GM12801 (cell line): ENCODE data around the gene PGAP3.

Source experiments
- TF ChIP-seq, protein P1 (sequence below): IDR thresholded peaks from one replicate; pipeline ENCODE4 v1.5.1; 2011; ENCODE audit warnings: control low read depth; ENCODE audit not compliant: insufficient read length; ENCODE audit errors: extremely low read depth

PGAP3 gene

DNA sequence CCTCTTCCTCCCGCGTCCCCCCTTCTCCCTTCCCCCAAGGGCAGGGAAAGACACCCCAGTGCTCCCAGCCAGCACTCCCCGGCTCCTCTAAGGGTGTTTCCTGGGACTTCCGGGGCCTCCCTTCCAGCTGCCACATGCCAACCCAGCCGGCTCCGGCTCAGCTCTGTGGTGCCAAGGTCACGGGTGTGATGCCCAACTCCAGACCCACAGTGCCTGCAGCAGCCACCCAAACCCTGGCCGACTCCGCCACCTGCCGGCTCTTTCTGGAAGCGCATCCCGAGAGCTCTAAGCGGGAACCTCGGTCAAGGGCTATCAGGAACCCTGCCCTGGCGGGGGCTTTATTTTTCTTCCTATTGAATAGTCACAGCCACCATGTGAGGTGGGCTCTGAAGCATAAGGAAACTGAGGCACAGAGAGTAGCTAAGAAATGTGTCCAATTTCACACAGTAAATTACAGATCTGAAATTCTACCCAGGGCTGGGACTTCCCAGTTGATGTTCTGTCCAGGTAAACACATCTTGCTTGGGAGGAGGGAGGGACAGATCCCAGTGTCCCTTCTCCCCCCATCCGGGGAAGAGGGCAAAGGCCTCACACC, 64.4 kb downstream of the PGAP3 start:
- TF ChIP-seq, protein P1, sequence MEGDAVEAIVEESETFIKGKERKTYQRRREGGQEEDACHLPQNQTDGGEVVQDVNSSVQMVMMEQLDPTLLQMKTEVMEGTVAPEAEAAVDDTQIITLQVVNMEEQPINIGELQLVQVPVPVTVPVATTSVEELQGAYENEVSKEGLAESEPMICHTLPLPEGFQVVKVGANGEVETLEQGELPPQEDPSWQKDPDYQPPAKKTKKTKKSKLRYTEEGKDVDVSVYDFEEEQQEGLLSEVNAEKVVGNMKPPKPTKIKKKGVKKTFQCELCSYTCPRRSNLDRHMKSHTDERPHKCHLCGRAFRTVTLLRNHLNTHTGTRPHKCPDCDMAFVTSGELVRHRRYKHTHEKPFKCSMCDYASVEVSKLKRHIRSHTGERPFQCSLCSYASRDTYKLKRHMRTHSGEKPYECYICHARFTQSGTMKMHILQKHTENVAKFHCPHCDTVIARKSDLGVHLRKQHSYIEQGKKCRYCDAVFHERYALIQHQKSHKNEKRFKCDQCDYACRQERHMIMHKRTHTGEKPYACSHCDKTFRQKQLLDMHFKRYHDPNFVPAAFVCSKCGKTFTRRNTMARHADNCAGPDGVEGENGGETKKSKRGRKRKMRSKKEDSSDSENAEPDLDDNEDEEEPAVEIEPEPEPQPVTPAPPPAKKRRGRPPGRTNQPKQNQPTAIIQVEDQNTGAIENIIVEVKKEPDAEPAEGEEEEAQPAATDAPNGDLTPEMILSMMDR = no peak

DNA sequence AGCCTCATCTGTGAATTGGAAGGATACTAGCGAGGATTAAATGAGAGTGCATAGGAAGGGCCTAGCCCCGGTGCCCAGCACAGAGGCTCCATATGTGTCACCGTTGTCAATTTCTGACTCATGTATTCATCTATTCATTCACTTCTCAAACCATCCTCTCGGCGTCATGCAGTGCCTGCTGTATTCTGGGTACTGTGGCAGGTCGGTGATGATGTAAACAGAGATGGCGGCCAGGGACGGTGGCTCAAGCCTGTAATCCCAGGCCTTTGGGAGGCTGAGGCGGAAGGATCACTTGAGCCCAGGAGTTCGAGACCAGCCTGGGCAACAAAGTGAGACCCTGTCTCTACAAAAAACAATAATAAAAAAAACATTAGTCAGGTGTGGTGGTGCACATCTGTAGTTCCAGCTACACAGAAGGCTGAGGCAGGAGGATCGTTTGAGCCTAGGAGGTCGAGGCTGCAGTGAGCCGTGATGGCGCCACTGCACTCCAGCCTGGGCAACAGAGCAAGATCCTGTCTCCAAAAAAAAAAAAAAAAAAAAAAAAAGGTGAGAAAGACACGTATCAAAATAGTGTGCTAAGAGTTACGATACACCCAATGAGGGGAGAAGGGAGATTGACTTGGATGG, 65.4 kb downstream of the PGAP3 start:
- TF ChIP-seq, protein P1 = no peak

DNA sequence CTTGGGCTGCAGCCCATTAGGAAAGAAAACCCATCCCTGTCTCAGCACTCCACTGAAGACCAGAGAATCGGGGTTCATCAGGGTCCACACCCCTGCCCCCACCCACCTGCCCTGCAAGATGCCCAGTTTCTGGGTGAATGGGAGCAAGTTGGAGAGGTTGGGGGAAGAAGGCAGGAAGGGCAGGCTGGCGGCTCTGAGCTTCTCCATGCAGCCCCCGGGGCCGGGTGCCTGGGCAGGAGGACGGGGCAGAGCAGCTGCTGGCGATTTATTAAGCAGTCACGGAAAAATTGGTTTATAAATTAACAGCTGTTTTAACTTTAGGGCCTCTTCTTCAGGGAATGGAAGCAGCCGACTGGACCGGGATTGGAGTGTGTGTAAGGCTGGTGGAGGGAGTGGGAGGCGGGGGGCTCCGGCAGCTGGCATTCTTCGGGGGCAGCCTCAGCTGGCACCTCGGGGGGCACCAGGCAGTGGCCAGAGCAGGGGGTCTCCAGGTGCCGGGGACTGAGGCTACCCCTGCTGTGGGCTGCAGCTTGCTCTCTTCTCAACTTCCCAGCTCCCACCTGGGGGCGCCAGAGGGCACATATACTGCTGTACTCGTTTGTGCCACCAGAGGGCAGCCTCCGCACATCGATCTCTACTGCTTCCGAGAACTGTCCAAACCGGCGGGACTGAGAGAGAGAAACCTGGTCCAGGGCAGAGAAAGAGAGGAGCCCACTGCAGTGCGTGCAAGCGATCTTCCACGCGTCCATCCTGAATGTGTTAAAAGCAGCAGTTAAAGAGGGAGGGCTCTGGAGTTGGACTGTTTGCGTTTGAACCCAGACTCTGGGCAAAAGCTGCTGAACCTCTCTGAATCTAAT, 66.1 kb downstream of the PGAP3 start:
- TF ChIP-seq, protein P1 = peak; percentile 100
